ENCODE measurements around the gene TIMP3.
"Not testable (repeated sequence)": the region's sequence is repeated elsewhere in the genome, so short reads cannot be mapped to it uniquely, and the experiment has no call there.

TIMP3 gene

DNA sequence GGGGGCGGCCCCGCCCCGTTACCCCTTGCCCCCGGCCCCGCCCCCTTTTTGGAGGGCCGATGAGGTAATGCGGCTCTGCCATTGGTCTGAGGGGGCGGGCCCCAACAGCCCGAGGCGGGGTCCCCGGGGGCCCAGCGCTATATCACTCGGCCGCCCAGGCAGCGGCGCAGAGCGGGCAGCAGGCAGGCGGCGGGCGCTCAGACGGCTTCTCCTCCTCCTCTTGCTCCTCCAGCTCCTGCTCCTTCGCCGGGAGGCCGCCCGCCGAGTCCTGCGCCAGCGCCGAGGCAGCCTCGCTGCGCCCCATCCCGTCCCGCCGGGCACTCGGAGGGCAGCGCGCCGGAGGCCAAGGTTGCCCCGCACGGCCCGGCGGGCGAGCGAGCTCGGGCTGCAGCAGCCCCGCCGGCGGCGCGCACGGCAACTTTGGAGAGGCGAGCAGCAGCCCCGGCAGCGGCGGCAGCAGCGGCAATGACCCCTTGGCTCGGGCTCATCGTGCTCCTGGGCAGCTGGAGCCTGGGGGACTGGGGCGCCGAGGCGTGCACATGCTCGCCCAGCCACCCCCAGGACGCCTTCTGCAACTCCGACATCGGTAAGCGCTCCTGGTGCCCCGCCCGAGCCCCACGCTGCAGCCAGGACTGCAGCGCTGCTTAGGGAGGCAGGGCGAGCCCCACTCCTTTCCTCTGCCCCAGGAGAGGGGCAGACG is at the start of gene TIMP3:
TIMP3 (plus strand) TSS at position 169 of the 700 bp plus-strand sequence; CDS start at position 466, 297 bp downstream.
- DNase-seq (ENCODE audit: low read depth in 1 of 2, low spot score in 1 of 2), result no peak

DNA sequence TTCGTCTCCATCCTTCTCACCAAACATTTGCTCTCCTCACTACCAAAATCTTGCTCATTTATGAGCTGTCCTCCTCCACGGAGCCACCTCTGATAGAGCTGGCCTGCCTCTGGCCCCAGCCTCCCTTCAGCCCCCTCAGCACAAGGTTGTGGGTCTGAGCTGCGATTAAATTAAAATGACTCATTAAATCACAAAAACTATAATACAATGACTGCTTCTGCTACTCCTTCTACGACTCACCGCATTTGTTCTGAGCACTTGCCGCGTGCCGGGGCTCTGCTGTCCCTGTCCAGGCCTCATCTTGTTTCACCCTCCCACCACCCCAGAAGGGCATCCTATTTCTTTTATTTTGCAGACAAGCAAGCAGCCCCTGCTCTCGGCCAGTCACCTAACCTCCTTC is 49.2 kb upstream of the TIMP3 start:
- no peak for DNase-seq (ENCODE audit: low read depth in 1 of 2, low spot score in 1 of 2)

DNA sequence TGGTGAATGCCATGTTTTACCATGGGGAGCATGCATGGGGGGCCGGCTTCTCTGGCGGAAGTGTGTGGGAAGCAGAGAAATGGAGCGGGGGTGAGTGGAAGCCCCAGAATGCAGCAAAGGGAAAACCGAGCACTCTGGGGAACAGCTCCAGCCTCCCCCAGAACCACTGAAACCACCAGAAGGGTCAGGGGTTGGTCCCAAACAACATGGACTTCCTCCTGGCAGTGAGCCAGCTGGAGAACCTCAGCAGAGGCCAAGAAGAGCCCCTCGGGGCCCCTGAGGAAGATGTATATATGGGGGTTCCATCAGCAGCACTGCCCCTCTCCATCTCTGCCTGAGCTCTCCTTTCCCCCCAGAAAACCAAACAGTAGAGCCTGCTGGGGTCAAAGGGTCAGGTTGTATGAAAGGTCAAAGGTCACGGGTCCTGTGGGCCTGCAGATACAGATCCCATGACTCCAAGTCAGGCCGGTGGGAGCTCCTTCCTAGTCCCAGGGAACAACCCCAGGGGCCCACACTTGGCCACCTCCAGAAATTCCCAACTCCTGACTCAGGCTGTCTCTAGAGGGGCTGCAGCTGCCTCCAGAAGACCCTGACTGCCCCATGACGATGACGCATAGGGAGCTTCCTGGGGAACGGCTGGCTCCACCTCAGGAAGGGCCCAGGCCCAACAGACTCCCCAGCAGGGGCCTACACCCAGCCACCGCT is 48.5 kb upstream of the TIMP3 start:
- DNase-seq (ENCODE audit: low read depth in 1 of 2, low spot score in 1 of 2), result no peak

DNA sequence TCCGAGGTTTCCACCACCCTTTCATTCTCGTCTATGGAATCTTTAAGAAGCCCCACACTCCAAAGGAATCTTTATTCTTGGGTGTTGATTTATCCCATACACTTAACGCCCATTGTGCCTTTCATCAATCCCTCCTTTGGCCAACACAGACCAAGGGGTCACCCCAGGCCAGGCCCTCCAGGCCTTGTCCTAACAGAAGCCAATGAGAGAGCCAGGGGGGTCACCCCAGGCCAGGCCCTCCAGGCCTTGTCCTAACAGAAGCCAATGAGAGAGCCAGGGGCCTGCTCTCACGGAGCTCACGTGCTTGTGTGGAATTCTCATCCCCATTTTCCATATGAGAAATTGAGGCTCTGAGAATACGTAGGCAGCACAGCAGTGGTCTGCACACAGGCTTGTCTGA is 47.9 kb upstream of the TIMP3 start:
- DNase-seq (ENCODE audit: low read depth in 1 of 2, low spot score in 1 of 2), result no peak

DNA sequence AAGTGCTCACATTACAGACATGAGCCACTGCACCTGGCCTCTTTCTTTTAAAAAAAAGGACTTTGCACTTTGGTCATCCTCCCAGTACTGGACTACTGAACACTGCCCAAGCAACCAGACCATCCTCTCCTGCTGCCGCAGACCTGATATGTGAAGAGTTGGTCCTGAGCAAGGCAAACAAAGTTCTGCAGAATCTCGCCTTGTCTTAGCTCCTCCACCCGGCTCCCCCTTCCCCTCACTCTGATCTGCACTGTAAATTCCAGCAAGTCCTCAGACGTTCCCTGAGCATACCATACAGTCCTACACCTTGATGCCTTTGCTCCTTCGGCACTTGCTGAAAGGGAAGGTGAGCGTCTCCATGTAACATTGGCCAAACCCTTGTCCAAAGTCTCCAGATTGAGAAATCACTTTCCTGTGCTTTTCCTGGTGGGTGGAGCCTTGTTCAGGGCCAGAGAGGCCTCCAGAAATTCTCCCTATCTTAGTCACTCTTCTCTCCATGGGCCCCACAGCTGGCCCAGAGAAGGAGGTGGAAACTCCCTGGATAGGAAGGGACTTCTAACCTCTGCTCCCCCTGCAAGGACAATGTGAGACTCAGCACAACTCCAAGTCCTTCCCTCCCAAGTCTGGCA is 47.0 kb upstream of the TIMP3 start:
- no peak for DNase-seq (ENCODE audit: low read depth in 1 of 2, low spot score in 1 of 2)

DNA sequence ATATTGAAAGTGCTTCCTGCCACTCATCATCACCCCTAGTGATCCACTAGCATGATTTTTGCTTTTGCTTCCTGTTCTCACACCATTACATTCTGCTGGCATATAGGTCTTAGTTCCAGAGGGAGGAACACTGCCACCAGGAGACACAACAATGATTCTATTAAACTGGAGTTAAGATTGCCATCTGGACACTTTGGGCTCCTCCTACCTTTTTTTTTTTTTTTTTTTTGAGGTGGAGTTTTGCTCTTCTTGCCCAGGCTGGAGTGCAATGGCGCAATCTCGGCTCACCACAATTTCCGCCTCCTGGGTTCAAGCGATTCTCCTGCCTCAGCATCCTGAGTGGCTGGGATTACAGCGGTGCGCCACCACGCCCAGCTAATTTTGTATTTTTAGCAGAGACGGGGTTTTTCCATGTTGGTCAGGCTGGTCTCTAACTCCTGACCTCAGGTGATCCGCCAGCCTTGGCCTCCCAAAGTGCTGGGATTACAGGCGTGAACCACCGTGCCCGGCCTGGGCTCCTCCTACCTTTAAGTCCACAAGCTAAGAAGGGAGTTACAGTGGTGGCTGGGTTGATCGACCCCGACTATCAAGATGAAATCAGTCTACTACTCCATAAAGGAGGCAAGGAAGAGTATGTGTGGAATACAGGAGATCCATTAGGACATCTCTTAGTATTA is 44.3 kb upstream of the TIMP3 start:
- not testable (repeated sequence) for DNase-seq (ENCODE audit: low read depth in 1 of 2, low spot score in 1 of 2)

DNA sequence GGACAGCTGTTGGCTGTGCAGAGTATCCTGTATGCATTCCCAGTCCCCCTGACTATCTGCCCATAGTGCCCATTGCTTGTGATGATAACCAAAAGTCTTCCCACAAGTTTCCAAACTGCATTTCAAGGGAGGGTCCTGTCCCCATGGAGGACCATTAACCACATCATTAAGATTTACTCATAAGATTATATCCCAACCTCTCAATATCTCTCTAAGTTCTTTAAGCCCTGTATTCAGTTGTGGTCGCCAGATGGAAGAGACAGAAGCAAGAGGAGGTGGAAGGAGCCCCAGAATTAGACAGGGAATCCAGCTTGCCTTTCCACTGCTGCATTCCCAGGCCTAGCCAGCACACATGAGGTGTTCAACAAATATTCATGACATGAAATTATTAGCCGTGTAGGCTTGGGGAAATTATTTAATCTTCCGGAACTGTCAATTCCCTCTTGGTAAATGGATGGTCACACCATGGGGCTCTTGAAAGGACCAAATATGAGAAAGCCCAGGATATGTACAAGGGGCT is 42.6 kb upstream of the TIMP3 start:
- DNase-seq (ENCODE audit: low read depth in 1 of 2, low spot score in 1 of 2), result no peak

DNA sequence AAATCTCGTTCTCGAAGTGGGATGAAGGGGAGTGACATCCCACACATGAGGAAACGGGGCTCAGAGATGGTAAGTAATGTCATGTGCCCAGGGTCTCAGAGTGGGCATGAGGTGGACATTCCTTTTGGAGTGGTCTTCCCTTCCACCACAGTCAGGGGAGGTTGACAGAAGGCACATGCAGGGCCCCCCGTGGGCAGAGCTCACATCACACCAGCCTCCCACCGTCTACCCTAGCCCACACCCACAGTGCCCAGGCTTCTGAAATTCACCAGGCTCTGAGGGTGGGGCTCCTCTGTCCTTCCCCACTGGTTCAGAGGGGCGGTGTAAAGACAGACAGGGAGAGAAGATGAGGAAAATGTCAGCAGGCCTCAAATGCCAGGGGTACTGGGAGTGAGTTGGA is 41.1 kb upstream of the TIMP3 start:
- no peak for DNase-seq (ENCODE audit: low read depth in 1 of 2, low spot score in 1 of 2)

DNA sequence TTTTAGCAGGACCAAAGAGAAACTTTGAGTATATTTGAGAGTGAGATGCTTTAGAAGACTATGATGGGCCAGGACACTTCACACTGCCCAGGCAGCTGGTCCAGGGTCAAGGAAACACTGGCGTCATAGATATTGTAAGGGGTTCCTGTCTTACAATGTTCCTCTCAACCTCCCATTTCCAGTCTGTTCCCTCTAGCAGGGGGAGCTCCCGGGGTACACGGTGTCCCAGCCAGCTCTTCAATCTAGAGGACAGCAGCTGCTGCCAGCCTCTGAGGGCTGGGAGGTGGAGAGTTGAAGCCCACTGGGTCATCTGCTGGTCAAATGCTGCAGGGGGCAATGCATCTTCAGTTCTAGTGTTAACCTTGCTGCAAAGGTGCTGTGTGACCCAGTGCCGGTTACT is 40.7 kb upstream of the TIMP3 start:
- no peak for DNase-seq (ENCODE audit: low read depth in 1 of 2, low spot score in 1 of 2)

DNA sequence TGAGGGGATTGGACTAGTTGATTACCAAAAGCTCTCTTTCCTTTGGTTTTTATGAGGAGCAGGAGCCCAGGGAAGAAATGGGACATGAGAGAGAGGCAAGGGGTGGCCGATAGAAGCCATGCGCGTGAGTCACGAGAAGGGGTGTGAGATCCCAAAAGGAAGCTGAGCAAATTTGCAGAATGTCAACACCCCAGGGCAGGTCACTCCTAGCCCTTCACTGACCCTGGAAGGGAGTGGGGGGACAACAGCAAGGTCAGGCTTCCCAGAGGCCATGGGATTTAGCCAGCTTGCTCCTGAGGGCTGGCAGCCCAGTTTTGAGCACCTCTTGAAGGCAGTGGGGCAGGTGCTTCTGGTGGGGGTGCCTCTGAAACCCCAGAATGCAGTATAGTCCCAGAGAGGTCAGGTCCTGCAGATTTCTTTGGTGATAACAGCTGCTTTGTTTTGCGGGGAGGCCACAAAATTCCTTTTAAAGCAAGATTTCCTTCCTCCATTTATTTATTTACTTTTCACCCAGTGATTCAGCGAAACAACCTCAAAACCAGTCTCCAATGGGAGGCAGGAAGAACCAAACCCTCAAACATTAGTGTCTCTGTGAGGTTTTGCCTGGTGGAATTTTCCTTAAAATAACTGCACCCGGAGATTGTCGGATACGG is 40.1 kb upstream of the TIMP3 start:
- no peak for DNase-seq (ENCODE audit: low read depth in 1 of 2, low spot score in 1 of 2)

DNA sequence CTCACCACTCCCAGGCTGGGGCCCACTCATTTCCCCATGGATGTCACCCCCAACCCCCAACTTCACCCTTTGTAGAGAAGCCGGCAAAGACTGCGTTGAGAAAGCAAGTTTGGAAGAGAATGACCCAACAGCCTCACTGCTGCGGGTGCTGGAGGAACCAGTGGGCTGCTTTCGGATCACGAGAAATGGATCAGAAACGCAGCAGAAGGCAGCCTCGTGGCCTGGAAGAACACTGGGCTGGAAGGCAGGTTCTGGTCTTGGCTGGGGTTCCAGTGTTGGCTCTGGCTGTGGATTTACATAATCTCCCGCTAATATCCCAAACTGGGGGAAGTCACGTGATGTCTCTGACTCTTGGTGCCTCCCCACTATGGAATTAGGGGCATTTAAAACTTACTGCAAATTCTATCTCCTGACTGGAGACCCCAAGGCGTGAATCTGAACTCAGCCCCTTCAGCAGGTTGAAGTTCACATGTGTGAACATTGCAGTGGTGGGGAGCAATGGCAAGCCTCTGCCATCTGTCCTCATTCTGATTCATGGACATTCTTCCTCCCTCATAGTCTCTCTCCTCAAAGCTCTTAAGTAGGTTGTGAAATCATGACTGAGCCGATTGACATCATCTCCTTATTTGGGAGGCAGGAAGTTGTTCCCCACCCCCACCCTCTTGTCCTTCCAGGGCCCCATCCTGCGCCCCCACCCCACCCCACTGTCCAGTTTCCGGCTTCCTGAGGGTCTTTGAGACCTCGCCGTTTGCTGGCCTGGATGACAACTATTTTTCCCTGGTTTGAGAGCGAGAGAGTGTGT is 37.0 kb upstream of the TIMP3 start:
- DNase-seq (ENCODE audit: low read depth in 1 of 2, low spot score in 1 of 2), result no peak

DNA sequence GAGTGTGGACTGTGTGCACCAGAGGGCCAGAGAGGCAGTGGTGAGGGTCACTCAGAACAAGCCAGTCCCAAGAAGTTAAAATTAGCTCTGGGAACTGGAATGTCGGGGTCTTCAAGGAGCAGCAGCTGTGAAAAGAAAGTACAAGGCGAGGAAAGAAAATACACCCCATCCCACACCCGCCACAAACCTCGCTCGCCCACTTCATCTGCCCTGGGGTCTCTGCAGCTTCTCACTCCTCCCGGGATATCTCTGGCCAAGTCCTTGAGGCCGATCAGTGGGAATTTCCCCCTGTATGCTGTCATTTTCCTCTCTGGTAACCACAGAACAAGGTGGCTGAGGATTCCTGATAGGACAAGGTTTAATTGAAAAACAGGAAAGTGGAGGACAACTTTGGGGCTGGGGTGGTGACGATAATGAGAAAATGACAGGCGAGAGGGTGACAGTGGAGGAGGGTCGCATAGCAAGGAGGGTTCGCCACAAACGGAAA is 36.3 kb upstream of the TIMP3 start:
- no peak for DNase-seq (ENCODE audit: low read depth in 1 of 2, low spot score in 1 of 2)

DNA sequence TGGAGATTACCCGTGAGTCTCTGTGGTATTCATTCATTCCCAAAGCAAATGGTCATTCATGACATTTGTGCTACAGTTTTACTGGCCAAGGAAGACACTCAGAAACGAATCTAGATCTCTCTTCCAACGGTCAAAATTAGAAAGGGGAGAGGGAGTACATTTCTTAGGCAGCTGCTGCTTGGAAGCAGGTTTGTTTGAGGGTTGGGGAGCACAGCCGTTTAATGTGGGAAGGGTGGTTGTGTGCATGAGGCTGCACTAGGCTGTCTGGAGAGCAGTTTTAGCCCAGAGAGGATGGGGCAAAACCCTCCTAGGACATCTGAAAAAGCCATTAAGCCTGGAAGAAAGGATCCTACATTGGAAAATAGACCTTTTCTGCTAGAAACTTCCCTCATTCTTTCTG is 29.7 kb upstream of the TIMP3 start:
- no peak for DNase-seq (ENCODE audit: low read depth in 1 of 2, low spot score in 1 of 2)

DNA sequence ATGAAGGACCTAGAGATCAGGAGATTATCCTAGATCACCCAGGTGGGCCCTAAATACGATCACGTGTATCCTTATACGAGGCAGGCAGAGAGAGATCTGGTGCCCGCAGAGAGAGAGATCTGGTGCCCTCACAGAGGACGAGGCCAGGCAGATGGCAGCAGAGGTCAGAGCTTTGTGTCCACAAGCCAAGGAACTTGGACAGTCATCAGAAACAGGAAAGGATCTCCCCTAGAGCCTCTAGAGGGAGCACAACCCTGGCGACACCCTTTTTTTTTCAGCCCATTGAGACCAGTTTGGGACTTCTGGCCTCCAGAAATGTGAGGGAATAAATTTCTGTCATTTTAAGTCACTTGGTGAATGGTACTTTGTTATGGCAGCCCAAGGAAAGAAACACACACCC is 25.5 kb upstream of the TIMP3 start:
- DNase-seq (ENCODE audit: low read depth in 1 of 2, low spot score in 1 of 2), result no peak

DNA sequence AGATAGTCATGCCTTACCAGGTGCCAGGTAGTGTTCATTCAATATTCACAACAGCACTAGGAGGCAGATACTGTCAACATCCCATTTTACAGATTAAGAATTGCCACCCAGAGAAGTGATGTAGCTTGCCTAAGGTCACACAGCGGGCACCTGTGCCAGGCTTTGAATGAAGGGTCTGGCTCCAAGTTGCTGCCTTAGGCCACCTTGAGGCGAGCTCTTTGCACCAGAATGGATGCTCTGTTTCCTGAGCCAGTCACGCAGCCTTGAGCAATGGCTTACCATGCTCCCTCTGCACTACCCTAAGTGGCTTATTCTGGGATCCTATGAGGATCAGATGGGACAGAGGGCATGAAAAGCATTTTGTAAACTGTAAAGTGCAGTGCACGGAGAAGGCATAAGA is 25.1 kb upstream of the TIMP3 start:
- DNase-seq (ENCODE audit: low read depth in 1 of 2, low spot score in 1 of 2), result no peak

DNA sequence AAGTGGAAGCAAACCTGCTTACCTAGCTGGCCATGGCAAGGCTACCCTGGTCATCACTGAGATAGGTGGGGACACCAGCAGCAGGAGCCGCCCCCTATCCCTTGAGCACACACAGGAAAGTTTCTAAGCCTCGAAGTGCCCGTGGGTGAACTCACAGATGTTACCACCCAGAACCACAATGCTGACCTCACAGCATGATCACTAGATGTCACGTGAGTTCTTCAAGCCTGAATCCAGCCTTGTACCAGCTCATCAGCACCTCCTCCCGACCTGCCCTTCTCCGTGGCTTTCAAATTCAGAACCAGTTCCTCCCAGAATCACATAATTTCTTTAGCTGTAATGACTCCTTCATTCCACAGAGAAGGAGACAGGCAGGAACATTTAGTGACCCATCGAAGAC is 24.7 kb upstream of the TIMP3 start:
- DNase-seq (ENCODE audit: low read depth in 1 of 2, low spot score in 1 of 2), result no peak

DNA sequence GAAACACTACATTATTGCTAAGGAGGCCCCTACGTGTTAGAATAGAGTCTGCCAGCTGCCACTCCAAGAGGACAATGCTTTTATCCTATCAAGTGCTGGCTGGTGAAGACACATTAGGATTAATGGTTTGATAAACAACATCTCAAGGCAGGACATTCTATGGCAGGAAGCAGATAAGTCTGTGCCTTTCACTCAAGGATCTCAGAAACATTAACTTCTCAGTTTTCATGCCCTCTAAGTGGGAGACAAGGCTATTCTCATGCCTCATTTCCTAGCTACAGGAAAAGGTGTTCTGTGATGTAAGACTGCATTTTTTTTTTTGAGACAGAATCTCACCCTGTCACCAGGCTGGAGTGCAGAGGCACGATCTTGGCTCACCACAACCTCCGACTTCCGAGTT is 23.5 kb upstream of the TIMP3 start:
- no peak for DNase-seq (ENCODE audit: low read depth in 1 of 2, low spot score in 1 of 2)

DNA sequence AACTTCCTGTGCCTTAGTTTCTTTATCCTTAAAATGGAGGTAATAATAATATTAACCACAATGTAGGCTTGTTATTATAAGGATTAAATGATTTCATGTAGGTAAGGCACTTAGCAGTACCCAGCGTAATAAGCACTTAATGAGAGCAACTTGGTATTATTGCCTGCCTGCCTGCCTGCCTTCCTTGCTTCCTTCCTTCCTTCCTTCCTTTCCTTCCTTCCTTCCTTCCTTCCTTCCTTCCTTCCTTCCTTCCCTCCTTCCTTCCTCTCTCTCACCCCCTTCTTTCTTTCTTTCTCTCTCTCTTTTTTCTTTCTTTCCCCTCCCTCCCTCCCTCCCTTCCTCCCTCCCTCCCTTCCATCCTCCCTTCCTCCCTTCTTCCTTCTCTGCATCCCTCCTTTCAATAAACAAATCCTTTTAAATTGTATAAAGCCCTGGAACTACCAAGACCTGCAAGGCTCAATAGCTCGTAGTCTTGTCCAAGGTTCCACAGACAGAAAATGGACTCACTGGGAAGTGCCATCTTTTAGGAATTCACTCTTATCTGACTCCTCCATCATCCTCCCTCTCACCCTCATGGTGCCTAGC is 20.7 kb upstream of the TIMP3 start:
- DNase-seq (ENCODE audit: low read depth in 1 of 2, low spot score in 1 of 2), result no peak

DNA sequence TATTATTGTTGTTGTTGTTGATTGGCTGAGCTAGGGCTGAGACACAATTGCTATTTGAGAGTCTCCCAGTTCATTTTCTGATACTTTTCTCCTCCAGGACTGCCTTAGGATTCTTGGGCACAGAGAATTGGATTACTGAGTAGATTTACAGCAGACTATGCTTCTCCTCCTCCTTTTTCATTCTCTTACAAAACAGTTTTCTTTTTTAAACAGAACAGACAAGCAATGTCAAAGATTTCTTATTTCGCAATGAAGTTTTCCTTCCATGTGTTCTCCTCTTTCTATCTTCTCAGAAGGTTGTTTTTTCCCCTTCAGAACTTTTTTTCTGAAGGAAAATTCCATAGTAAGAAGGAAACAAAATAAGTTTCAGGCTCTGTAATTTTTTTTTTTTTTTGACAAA is 19.8 kb upstream of the TIMP3 start:
- no peak for DNase-seq (ENCODE audit: low read depth in 1 of 2, low spot score in 1 of 2)
